Measurements from ENCODE around the gene MAMSTR.

- TF ChIP-seq KLF16 (tag by site-specific recombination; IDR thresholded peaks at IDR 0.05) (no peak), ZNF366 (tag by site-specific recombination; conservative IDR thresholded peaks at IDR 0.05) (no peak), CTCF (tag by site-specific recombination; IDR thresholded peaks at IDR 0.05) (no peak), ZNF423 (tag by site-specific recombination; IDR thresholded peaks at IDR 0.05) (no peak), ZSCAN30 (tag by site-specific recombination; IDR thresholded peaks at IDR 0.05) (no peak), ZNF777 (tag by site-specific recombination; IDR thresholded peaks at IDR 0.05; ENCODE audit: borderline replicate concordance) (no peak), ATF2 (tag by site-specific recombination; IDR thresholded peaks at IDR 0.05; ENCODE audit: low read depth) (no peak), ZNF140 (tag by site-specific recombination; IDR thresholded peaks at IDR 0.05) (no peak)
These were observed 23.7 kb downstream of the MAMSTR start, which contains the start of gene FUT2 for GRCh38 chr19:48695743-48696352.
